Endodermal cell (in vitro differentiated cells): ENCODE results near the gene CR2. TPM values are rescaled to one million over a fixed set of nuclear protein-coding genes. Genes with fewer than 3 reads are reported as not detected.

Experiments used
- DNase-seq: peaks from one replicate; pipeline ENCODE4 v3.0.0-alpha.2; 2017
- H3K27ac ChIP-seq: 2 replicates; pipeline ENCODE4 v1.5.1; 2013; ENCODE audit warnings: mild to moderate bottlenecking, low read depth, low read length, moderate library complexity
- H3K27me3 ChIP-seq: 2 replicates; pipeline ENCODE4 v1.6.1; 2013; ENCODE audit warnings: mild to moderate bottlenecking, low read length, moderate library complexity; ENCODE audit not compliant: insufficient read depth, control insufficient read depth, poor library complexity, severe bottlenecking
- H3K36me3 ChIP-seq: 2 replicates; pipeline ENCODE4 v1.7.0; 2013; ENCODE audit warnings: mild to moderate bottlenecking, low read length, moderate library complexity; ENCODE audit not compliant: control insufficient read depth, insufficient read depth
- H3K4me1 ChIP-seq: one replicate; pipeline ENCODE4 v1.7.0; 2013; ENCODE audit warnings: low read length; ENCODE audit not compliant: control insufficient read depth, insufficient read depth
- H3K4me3 ChIP-seq: 2 replicates; pipeline ENCODE4 v1.5.1; 2013; ENCODE audit warnings: mild to moderate bottlenecking, low read length, moderate library complexity
- H3K9ac ChIP-seq: 2 replicates; pipeline ENCODE4 v1.6.1; 2013; ENCODE audit warnings: mild to moderate bottlenecking, low read length, moderate library complexity; ENCODE audit not compliant: poor library complexity, severe bottlenecking; ENCODE audit errors: extremely low read depth
- H3K9me3 ChIP-seq: 2 replicates; pipeline ENCODE4 v1.6.1; 2013; ENCODE audit warnings: mild to moderate bottlenecking, low read length, moderate library complexity; ENCODE audit not compliant: control insufficient read depth
- H3K27ac Mint-ChIP-seq: 2 replicates; pipeline ENCODE4 v1.8.0; 2020; ENCODE audit warnings: mixed read lengths
- H3K27me3 Mint-ChIP-seq: 2 replicates; pipeline ENCODE4 v1.8.0; 2021; ENCODE audit warnings: mild to moderate bottlenecking, mixed read lengths; ENCODE audit not compliant: insufficient read depth
- H3K36me3 Mint-ChIP-seq: 2 replicates; pipeline ENCODE4 v1.8.0; 2020; ENCODE audit warnings: low read depth, mixed read lengths
- H3K4me1 Mint-ChIP-seq: 2 replicates; pipeline ENCODE4 v1.8.0; 2020; ENCODE audit warnings: mixed read lengths
- H3K4me3 Mint-ChIP-seq: 2 replicates; pipeline ENCODE4 v1.8.0; 2020; ENCODE audit warnings: mild to moderate bottlenecking, moderate library complexity, mixed read lengths
- H3K9me3 Mint-ChIP-seq: 2 replicates; pipeline ENCODE4 v1.8.0; 2020; ENCODE audit warnings: mild to moderate bottlenecking, mixed read lengths
- CTCF ChIP-seq: fragments of 200-600 bp; sonication (generic); conservative IDR thresholded peaks from 2 replicates; pipeline ENCODE4 v1.5.0; 2021; ENCODE audit warnings: antibody characterized with exemption, mild to moderate bottlenecking
- WGBS, 2 experiments: methylation state at CpG; one replicate each; pipeline versions ENCODE4 v1.1.5 to v1.1.7; 2013; ENCODE audit warnings: missing lambda C conversion rate in 2 of 2, mixed read lengths in 1 of 2; ENCODE audit not compliant: insufficient coverage in 1 of 2, insufficient read length in 1 of 2; 5-methylcytosine and 5-hydroxymethylcytosine counted together
- total RNA-seq, 2 donors: library from RNA; stranded (reverse); fragmentation: NEBNext Ultra II Directional in 1 of 2; extraction: Animal tissue kit (Norgen Biotek cat#: 25700) in 1 of 2; gene quantifications; 2 replicates in 1 of 2; 3 replicates in 1 of 2; pipeline ENCODE4 v1.2.1, GENCODE V29; 2021

Gene CR2
- total RNA-seq, 2 donors from 2014 or later, result 0.48 to 2.1 TPM

- Histone ChIP-seq H3K36me3 (no peaks in the 10 kb centered on the region), H3K27ac (no peak overlapping the region), H3K4me3 (no peak overlapping the region), H3K9me3 (no peaks in the 10 kb centered on the region), H3K4me1 (no peaks in the 10 kb centered on the region), H3K9ac (no peak overlapping the region), H3K27me3 (peaks cover 78% of the 10 kb centered on the region)
- no peak for TF ChIP-seq CTCF
- no peak for DNase-seq
- Mint-ChIP-seq H3K27me3 (peaks cover 37% of the 10 kb centered on the region), H3K27ac (no peak overlapping the region), H3K36me3 (no peaks in the 10 kb centered on the region), H3K9me3 (no peaks in the 10 kb centered on the region), H3K4me1 (peaks cover 9% of the 10 kb centered on the region), H3K4me3 (no peak overlapping the region)
- WGBS, 2 experiments, result 79 to 84% methylated on average over 4 to 5 of the region's 5 CpGs
Measured at GRCh38 chr1:207497941-207498340, 43.8 kb downstream of the CR2 start.

GRCh38 chr1:207499573-207499972 lies 45.4 kb downstream of the CR2 start:
- TF ChIP-seq CTCF, result peak; percentile 92
- Histone ChIP-seq H3K4me3 (no peak overlapping the region), H3K4me1 (no peaks in the 10 kb centered on the region), H3K9me3 (no peaks in the 10 kb centered on the region), H3K27ac (no peak overlapping the region), H3K9ac (no peak overlapping the region), H3K27me3 (peaks cover 83% of the 10 kb centered on the region), H3K36me3 (no peaks in the 10 kb centered on the region)
- Mint-ChIP-seq H3K9me3 (no peaks in the 10 kb centered on the region), H3K27me3 (peaks cover 37% of the 10 kb centered on the region), H3K4me1 (peaks cover 9% of the 10 kb centered on the region), H3K27ac (no peak overlapping the region), H3K36me3 (no peaks in the 10 kb centered on the region), H3K4me3 (no peak overlapping the region)
- WGBS, 2 experiments, result 0% methylated on average over 2 to 4 of the region's 4 CpGs
- DNase-seq, result peak; percentile 82

GRCh38 chr1:207500306-207500705 lies 46.2 kb downstream of the CR2 start:
- no peaks in the 10 kb centered on the region for H3K9me3 Mint-ChIP-seq
- WGBS, 2 experiments, result 67% methylated on average over 1 of the region's 3 CpGs; no CpG with 5 or more reads in 1 of the 2 experiments
- no peaks in the 10 kb centered on the region for H3K4me1 ChIP-seq
- no peak for TF ChIP-seq CTCF
- no peak overlapping the region for H3K9ac ChIP-seq
- peaks cover 36% of the 10 kb centered on the region for H3K27me3 Mint-ChIP-seq
- H3K27me3 ChIP-seq, result peaks cover 77% of the 10 kb centered on the region
- no peaks in the 10 kb centered on the region for H3K9me3 ChIP-seq
- H3K27ac Mint-ChIP-seq, result no peak overlapping the region
- H3K36me3 Mint-ChIP-seq, result no peaks in the 10 kb centered on the region
- H3K4me1 Mint-ChIP-seq, result peaks cover 9% of the 10 kb centered on the region
- H3K4me3 Mint-ChIP-seq, result no peak overlapping the region
- no peak overlapping the region for H3K4me3 ChIP-seq
- no peak for DNase-seq
- H3K36me3 ChIP-seq, result no peaks in the 10 kb centered on the region
- no peak overlapping the region for H3K27ac ChIP-seq
